Stimulated activated CD4-positive, alpha-beta T cell treated with anti-CD3 and anti-CD28 coated beads, Interleukin-12 subunit alpha, Interleukin-12 subunit beta, amount 100 ng/mL, for 24 hours (primary cell): ENCODE measurements around the gene PIGV.
"Not testable (repeated sequence)": the region's sequence is repeated elsewhere in the genome, so short reads cannot be mapped to it uniquely, and the experiment has no call there.

Source experiments
- DNase-seq, 2 experiments: peaks; one replicate each; pipeline ENCODE4 v3.0.0-alpha.2; 2020; ENCODE audit warnings: low read depth in 2 of 2

The PIGV gene

DNA sequence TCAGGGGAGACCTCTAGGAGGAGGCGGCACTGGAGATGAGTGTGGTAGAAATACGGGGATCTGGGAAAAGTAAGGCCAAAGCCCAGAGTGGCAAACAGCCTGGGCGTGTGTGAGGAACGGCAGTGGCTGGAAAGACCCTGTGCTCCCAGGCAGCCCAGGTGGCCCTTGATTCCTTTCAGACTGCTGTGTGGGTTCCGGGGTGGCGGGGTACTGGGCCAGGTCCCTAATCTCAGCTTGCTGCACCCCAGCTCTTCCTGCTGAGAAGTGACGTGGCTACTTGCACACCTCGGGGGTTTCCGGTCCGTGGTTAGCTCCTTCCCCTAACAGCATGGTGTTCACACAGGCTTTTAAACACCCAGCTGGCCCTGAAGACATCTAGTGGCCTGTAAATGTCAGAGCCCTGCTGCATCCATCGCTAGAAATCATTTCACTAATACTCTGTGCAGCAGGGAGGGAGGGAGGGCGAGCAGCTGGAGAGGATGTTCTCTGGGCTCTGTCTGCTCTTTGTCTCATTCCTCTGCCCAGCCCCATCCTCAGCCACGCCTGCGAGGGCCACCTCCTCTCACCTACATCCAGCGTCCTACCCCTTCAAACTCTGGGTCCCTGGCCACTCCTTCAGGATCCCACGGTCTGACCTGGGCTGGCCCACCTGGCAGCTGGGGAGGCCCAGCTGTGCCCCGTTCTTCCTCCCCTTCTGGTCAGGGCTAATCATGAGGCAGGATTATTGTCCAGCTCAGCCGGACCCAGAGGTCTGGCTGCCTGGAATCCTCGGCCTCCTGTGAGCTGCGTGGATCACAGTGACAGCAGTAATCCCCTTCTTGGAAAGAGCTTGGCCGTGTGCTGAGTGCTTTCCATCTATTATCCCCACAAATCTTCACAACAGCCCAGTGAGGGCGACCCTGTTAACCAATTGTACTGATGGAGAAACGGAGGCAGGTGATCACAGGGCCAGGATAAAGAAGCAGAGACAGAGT is 46.0 kb downstream of the PIGV start:
- DNase-seq: peak; percentile 63 to 71

GRCh38 chr1:26837665-26838064 is 49.9 kb downstream of the PIGV start:
- DNase-seq: not testable (repeated sequence)

DNA sequence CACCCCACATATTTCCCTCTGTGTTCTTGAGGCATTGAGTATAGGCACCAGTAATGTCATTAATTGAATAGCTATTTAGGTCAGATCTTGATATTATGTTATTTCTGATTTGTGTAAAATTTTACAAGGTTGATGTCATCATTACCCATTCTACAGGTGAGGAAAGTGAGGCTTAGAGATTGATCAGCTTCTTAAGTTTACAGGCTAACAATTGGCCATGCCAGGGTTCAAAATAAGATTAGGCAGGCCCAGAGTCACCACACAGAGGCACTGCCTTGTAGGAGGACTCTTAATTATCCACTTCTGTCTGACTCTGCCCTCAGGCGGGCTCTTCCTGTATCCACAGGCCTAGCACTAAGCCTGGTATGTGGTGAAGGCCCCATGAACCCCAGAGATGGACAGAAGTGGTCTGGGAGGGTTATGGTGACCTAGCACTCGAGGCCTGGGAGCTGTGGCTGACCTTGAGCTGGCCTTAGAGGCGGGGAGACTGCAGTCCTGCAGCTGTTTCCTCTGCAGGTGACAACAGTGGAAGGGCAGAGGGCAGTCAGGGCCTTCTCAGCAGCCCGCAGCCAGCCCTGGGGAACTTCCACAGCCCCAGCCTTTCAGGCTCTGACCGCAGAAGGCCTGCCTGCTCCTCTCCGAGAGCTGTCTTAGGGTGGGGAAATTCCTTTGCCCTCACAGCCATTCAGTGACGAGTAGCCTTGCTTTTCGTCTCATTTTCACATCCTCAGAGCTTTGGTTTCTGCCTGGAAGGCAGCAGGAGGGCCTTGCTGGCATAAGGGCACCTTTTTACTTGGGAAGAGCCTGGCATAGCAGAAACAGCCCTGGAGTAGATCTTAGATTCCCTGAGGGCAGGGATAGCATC is 51.0 kb downstream of the PIGV start:
- no peak for DNase-seq

DNA sequence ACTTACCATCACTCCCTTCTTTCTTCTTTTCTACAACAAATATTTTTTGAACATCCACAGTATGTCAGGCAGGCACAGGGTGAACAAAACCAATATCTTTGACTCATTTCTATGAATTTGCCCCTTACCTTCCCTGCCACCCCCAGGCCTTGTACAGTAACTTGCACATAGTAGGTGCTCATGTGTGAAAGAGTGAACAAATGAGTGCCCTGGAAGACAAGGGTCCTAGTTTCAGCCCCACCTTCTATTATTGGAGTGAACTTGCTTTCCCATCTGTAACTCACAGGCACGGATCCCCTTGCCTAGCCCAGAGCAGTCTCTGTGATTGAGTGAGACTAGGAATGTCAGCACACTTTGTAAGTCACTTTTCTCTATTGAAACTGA is 51.6 kb downstream of the PIGV start:
- DNase-seq: no peak

DNA sequence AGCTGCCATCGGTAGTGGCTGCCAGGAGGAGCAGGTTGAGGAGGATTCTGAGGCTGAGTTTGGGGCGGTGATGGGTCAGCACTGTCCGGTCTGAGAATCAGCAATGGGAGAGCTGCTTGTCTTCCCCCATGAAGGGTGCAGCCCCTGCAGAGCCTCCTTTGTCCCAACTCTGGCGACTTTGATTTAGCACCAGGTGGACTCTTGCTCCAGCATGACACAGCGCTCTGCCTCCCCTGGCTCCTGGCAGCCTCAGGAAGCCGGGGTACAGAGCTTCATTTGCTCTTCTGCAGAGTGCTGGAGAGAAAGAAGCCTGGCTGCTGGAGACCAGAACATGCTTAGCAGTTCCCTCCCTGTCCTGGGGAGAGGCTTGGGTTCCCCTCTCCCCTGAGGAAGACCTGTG is 52.0 kb downstream of the PIGV start:
- DNase-seq: no peak

DNA sequence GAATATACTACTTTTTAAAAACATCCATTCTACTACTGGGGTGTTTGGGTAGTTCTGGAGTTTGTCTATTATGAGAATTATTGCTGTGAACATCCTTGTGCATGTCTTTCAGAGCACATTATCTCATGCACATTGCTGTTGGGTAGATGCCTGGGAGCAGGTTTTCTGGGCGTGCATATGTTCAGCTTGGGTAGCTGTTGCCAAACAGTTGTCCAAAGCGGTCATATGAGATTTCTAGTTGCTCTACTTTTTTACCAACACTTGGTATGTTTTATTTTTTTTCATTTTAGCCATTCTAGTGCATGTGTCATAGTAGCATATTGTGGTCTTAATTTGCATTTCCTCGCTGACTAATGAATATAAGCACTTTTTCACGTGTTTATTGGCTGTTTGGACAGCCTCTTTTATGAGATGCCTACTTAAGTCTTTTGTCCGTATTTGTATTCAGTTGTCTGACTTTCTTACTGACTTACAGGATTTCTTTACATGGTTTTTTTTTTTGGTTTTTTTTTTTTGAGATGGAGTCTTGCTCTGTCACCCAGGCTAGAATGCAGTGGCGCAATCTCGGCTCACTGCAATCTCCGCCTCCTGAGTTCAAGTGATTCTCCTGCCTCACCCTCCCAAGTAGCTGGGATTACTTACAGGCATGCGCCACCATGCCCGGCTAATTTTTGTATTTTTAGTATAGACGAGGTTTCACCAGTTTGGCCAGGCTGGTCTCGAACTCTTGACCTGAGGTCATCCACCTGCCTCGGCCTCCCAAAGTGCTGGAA is 56.9 kb downstream of the PIGV start:
- no peak for DNase-seq

DNA sequence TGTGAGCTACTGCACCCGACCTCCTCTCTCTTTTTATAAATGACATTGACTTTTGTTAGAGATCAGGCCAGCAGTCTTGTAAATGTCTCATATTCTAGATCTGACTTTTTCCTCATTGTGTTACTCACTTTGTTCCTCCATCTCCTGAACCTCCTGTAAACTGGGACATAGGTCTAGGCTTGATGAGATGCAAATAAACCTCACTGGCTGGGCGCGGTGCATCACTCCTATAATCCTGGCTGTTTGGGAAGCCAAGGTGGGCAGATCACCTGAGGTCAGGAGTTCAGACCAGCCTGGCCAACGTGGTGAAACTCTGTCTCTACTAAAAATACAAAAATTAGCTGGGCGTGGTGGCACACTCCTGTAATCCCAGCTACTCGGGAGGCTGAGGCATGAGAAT is 60.1 kb downstream of the PIGV start:
- not testable (repeated sequence) for DNase-seq
